Globus pallidus (tissue), 1 donor: ENCODE data around the gene PDE1A.

Source experiments
- DNase-seq: peaks from one replicate; pipeline ENCODE4 v3.0.0-alpha.2; 2015; ENCODE audit warnings: low spot score

The PDE1A gene

DNA sequence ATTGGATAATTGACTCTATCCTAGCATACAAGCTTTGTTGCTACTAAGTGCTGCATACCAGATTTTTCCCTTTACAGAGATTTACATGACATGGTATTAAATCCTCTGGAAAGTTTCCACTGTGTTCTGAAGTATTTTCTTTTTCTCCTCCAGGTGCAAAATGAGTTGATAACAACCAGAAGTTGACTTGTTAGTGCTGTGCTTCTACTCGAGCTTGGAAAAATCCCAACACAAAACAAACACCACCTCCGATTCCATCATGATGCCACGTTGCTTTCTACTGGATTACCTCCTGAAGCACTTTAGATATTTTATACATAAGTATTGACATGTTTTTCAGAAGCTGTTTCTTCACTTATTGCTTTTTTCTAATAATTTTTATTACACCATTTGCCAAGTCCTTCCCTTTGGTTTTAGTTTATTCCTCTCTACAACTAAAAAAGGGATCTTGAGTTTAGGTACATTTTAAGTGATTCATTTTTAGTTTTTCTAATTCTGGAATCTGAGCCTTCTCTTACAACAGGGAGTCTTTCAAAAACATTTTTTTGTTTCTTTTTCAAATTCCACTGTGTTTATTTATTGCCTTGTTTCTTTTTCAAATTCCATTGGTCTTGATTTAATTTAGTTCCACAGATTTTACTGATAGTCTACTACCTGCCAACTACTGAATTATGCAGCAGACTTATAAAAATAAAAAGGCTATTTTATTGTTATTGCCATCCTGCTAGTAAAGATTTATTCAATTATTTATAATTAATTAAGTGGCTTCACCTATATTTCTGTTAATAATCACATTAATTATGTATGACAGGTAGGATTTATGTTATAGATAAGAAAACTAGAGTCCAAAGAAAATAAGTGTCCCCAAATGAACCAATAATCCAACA lies 297.8 kb downstream of the PDE1A start:
- DNase-seq = no peak

DNA sequence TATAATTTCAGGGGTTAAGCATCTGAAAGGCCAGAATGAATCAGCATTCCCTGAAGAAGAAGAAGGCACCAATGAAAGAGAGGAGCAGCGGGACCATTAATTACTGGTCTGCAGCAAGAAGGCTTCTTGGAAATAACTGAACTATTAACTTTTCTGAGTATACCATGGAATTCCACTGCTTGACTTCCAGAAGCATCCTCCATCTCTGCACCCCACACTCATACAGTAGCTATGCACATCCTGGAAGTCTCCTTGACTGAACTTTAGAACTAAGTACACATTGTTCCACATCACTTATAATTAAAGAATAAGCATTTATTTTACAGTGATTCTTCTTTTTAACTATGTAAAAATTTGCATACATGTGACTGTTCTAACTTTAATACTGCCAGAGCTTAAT lies 309.6 kb downstream of the PDE1A start:
- no peak for DNase-seq

DNA sequence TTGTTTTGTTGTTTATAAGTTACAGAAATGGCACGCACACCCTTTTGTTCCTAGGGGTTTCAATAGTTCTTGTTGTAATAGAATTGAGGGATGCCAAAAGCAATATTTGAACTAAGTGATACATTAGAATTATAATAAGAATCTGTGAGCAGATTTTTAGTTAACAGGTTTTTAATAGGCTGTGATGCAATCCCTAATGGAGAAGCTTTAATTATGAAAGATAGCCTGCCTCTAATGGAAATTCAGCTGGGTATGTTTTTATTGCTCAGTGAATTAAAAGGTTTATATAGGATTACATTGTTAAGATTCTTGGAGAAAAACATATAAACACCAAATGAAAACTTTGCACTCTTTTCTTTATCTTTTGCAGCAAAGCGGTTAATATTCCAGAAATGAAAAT lies 310.1 kb downstream of the PDE1A start:
- DNase-seq = no peak

DNA sequence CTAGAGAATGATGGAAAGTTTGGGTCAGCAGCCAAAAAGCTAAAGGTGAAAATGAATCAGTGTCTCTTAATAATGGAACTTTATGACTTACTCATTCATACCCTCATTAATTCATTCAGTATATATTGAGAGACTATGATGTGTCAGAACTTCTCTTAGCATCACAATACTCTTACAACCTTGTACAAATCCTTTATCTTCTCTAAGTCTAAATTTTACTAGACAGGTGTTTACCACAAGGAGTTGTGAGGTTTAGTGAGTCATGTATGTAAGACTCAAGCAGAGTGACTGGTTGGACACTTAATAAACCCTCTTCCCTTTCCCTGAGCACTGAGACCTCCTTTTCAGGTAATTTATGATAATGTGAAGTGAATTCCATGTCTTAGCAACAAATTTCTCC lies 311.6 kb downstream of the PDE1A start:
- DNase-seq = no peak

DNA sequence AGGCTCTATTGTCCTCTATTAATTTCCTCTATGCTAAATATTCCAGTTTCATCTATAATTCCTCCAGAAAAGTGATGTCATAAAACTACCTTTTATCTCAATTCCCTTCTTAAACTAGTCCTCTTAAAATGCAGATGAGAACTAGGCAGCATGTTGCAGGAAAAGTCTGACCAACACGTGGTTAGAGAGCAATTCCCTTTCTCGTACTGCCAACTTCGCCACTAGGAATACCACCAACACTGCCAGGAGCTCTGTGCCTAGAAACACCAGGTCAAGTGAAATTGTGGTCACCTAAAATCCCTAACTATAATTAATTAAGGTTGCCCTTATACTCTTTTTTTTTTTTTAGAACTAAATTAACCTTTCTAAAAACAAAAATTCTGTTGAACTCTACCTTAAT lies 313.5 kb downstream of the PDE1A start:
- DNase-seq = no peak

DNA sequence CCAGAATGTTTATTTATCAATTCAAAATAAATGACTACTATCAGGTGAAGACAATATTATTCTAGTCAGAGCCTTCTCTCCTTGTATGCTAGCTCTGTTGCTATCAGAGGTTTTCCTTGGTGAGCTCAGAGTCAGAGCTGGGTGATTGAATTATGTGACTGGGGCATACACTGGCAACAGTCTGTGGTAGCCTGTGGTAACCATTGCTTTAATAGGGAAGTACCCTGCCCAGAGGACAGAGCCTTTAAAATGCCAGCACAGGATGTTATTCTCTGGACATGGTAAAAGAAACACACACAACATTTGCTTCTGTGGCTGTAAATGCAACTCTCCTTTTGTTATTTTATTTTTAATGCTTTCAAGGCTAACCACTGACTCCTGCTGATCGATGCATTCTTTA lies 316.5 kb downstream of the PDE1A start:
- DNase-seq = no peak

DNA sequence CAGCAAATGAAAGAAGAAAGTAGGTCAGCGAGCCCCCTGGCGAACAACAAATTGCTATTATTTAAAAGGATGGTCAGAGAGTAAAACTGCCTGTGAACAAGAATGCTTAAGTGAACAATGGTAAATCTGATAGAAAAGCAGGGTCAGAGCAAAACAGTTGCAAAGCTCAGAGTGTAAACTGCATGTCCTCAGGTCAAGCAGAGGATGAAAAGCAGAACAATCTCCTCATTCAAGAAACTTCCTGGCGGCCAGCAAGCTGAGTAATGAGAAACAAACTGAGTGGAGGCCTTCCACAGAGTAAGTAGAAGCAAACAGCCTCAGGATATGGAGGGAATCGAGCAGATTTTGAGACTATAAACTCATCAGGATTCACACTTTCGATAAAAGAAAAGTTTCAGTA lies 323.3 kb downstream of the PDE1A start:
- DNase-seq = peak; percentile 29

DNA sequence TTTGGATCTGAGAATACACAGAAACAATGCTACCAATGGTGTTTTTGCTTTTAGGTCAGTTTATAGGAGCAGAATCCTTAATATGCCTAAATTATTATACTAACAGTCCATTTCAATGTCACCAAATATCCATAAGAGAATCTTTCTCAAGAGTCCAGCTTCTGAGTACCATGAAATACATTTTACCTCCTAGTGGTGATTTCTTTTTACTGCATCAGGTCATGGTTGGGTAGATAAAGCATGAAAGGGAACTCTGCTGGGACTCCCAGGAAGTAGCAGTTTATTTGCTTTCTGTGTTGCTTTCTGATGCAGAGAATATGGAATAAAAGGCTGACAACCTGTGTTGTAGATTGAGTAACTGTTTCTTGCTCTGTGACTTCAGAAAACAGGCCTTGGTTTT lies 325.6 kb downstream of the PDE1A start:
- DNase-seq = no peak

DNA sequence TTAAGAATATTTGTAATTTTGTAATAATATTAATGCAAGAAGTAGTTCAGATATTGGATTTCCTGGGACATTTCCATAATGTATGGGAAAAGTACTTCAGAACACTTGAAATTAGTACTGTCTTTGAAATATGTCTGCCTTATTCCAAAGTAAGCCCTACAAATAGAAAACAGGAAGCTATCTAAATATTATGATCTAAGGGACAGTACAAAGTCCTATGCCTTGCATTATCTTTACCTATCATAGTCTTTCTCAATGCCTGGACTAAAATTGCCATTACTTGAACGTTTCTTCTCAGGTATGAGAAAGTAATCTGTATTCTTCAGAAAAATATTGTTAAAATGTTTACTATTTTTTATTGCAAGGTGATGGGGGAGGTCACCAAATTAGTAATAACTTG lies 328.2 kb downstream of the PDE1A start:
- no peak for DNase-seq

DNA sequence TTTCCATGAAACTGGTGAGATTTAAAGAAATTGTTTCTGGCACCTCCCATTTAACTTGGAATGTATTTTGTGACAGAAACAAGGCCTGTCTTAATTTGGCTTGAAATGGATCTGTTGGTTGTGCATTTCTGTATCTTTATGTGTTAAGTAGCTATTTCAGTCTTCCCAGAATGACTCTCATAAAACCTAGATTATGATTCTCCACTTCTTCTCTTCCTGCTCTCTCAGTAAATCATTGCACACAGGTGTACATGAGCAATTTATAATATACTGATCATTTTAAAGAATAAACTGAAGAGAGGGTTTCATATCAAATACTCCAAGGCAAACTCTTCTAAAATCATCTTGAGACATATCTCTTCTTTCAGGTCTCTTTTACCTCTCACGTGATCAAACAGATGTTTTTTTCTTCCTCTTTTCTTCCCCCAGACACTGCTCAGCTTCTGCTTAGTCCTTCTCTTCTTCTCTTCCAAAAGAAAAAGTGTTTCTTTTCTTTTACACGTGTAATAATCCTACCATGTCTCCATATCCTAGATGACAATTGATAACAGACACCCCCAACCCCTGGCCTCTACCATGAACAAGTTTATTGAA lies 329.2 kb downstream of the PDE1A start:
- no peak for DNase-seq

DNA sequence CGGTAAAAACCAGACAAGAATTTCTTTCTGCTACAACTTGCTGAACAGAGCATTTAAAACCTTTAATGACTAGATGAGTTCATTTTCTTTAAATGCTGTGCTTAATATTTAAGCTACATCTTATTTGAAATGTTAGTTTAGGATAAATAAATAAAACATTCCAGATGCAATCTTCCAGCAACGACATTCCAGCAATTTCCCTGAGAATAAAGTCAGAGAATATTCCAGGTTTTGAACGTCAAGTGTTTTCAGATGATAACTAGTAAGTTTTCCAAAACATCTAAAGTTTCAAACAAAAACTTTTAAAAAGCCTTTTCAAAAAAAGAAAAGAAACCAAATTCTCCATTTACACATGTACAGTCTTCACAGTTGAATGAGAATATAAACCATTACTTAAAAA lies 336.4 kb downstream of the PDE1A start:
- DNase-seq = no peak
